OCI-LY3 (cell line): ENCODE measurements around the gene ZBTB44.
"Not testable (repeated sequence)": the region's sequence is repeated elsewhere in the genome, so short reads cannot be mapped to it uniquely, and the experiment has no call there.

Source experiments
- H2AFZ ChIP-seq: fragments of 200-600, 300-600 bp; shearing (Covaris generic); 2 replicates; pipeline ENCODE4 v1.6.0; 2014; ENCODE audit warnings: antibody characterized with exemption, low read depth, low read length
- H3K27ac ChIP-seq: fragments of 200-600, 300-600 bp; sonication (generic); 2 replicates; pipeline ENCODE4 v1.5.1; 2014; ENCODE audit warnings: mild to moderate bottlenecking, low read length, moderate library complexity, mixed read lengths
- H3K27me3 ChIP-seq: fragments of 200-600, 300-600 bp; sonication (generic); 2 replicates; pipeline ENCODE4 v1.6.1; 2014; ENCODE audit warnings: low read depth, low read length, mixed read lengths
- H3K36me3 ChIP-seq: fragments of 200-600, 300-600 bp; sonication (generic); replicated peaks from 2 replicates; pipeline ENCODE3; 2014; ENCODE audit warnings: low read depth, low read length, mixed read lengths
- H3K4me1 ChIP-seq: fragments of 300-600, 200-600 bp; sonication (generic); 2 replicates; pipeline ENCODE4 v1.6.1; 2014; ENCODE audit warnings: low read length, mixed read lengths
- H3K4me2 ChIP-seq: fragments of 200-600, 300-600 bp; sonication (generic); 2 replicates; pipeline ENCODE4 v1.6.1; 2014; ENCODE audit warnings: low read length, mixed read lengths
- H3K4me3 ChIP-seq: fragments of 300-600, 200-600 bp; sonication (generic); 2 replicates; pipeline ENCODE4 v1.5.1; 2014; ENCODE audit warnings: antibody characterized with exemption, mild to moderate bottlenecking, low read length, moderate library complexity
- H3K79me2 ChIP-seq: fragments of 300-600, 200-600 bp; shearing (Covaris generic); 2 replicates; pipeline ENCODE4 v1.6.1; 2014; ENCODE audit warnings: mild to moderate bottlenecking, low read length, mixed read lengths
- H3K9ac ChIP-seq: fragments of 300-600, 200-600 bp; shearing (Covaris generic); 2 replicates; pipeline ENCODE4 v1.6.0; 2014; ENCODE audit warnings: mild to moderate bottlenecking, low read length, moderate library complexity
- H3K9me3 ChIP-seq: fragments of 200-600, 300-600 bp; shearing (Covaris generic); 2 replicates; pipeline ENCODE4 v1.6.1; 2014; ENCODE audit warnings: low read length, mixed read lengths; ENCODE audit not compliant: insufficient read depth
- H4K20me1 ChIP-seq: fragments of 200-600, 300-600 bp; sonication (generic); 2 replicates; pipeline ENCODE4 v1.6.1; 2016; ENCODE audit warnings: low read length, mixed read lengths; ENCODE audit not compliant: insufficient read depth
- CTCF ChIP-seq: fragments of 200-600, 300-600 bp; sonication (generic); IDR thresholded peaks from 2 replicates; pipeline ENCODE4 v1.5.1; 2014; ENCODE audit warnings: antibody characterized with exemption, low read length, low read depth
- EZH2phosphoT487 ChIP-seq: fragments of 200-600 bp; shearing (Covaris generic); IDR thresholded peaks from 2 replicates; pipeline ENCODE4 v1.6.1; 2018; ENCODE audit warnings: antibody characterized with exemption, mixed run types, low read depth

The ZBTB44 gene

GRCh38 chr11:130234315-130234714 is 80.4 kb downstream of the ZBTB44 start:
- Histone ChIP-seq H3K79me2 (no peaks in the 10 kb centered on the region), H3K4me2 (no peak overlapping the region), H3K9me3 (no peaks in the 10 kb centered on the region), H4K20me1 (no peaks in the 10 kb centered on the region), H3K36me3 (peaks cover 5% of the 10 kb centered on the region), H2AFZ (no peak overlapping the region), H3K27me3 (no peaks in the 10 kb centered on the region), H3K9ac (no peak overlapping the region), H3K27ac (no peak overlapping the region), H3K4me1 (peaks cover 38% of the 10 kb centered on the region), H3K4me3 (no peak overlapping the region)
- TF ChIP-seq EZH2phosphoT487 (no peak), CTCF (no peak)

- H3K9me3 ChIP-seq, H3K36me3 ChIP-seq, H2AFZ ChIP-seq, H3K9ac ChIP-seq, H3K27me3 ChIP-seq, H3K4me3 ChIP-seq, H3K4me2 ChIP-seq, H3K27ac ChIP-seq, H4K20me1 ChIP-seq, H3K79me2 ChIP-seq: not testable (repeated sequence)
- H3K4me1 ChIP-seq, result peaks cover 34% of the 10 kb centered on the region
Observed at GRCh38 chr11:130233888-130234287, 80.8 kb downstream of the ZBTB44 start.

- not testable (repeated sequence) for H3K9me3 ChIP-seq, H3K4me3 ChIP-seq, H3K9ac ChIP-seq, H3K4me2 ChIP-seq, H2AFZ ChIP-seq, H3K79me2 ChIP-seq, H3K27ac ChIP-seq, H3K27me3 ChIP-seq, H4K20me1 ChIP-seq, H3K36me3 ChIP-seq
- peaks cover 30% of the 10 kb centered on the region for H3K4me1 ChIP-seq
Observed at GRCh38 chr11:130233486-130233885, 81.2 kb downstream of the ZBTB44 start.

GRCh38 chr11:130227373-130227772 is 87.3 kb downstream of the ZBTB44 start:
- Histone ChIP-seq H3K9ac (no peak overlapping the region), H3K27ac (no peak overlapping the region), H3K27me3 (no peaks in the 10 kb centered on the region), H3K4me3 (no peak overlapping the region), H3K4me2 (no peak overlapping the region), H3K79me2 (no peaks in the 10 kb centered on the region), H3K9me3 (no peaks in the 10 kb centered on the region), H3K4me1 (peaks cover 7% of the 10 kb centered on the region), H4K20me1 (no peaks in the 10 kb centered on the region), H3K36me3 (peaks cover under 1% of the 10 kb centered on the region), H2AFZ (no peak overlapping the region)
- no peak for TF ChIP-seq CTCF
- no peak for TF ChIP-seq EZH2phosphoT487

- Histone ChIP-seq H3K4me1 (peaks cover 7% of the 10 kb centered on the region), H3K9ac (no peak overlapping the region), H3K9me3 (no peaks in the 10 kb centered on the region), H3K79me2 (no peaks in the 10 kb centered on the region), H3K27me3 (no peaks in the 10 kb centered on the region), H3K36me3 (no peaks in the 10 kb centered on the region), H4K20me1 (no peaks in the 10 kb centered on the region), H3K4me2 (no peak overlapping the region), H2AFZ (no peak overlapping the region), H3K27ac (no peak overlapping the region), H3K4me3 (no peak overlapping the region)
- TF ChIP-seq EZH2phosphoT487, result no peak
- TF ChIP-seq CTCF, result no peak
Observed at GRCh38 chr11:130223291-130223971, 91.3 kb downstream of the ZBTB44 start.
